Lung (tissue), 12 donors: ENCODE data around the gene VASP. TPM values are rescaled to one million over a fixed set of nuclear protein-coding genes. Genes with fewer than 3 reads are reported as not detected.
"Not testable (repeated sequence)": the region's sequence is repeated elsewhere in the genome, so short reads cannot be mapped to it uniquely, and the experiment has no call there.

Experiments used
- ATAC-seq: fragments of 200-7000 bp; cut with Tn5 transposase; one replicate; pipeline ENCODE4 v1.9.1; 2020; ENCODE audit warnings: moderate number of reproducible peaks; ENCODE audit not compliant: insufficient read depth, low FRiP score
- DNase-seq, 3 donors: peaks; one replicate each; pipeline ENCODE4 v3.0.0-alpha.2; 2013 to 2017
- H3K27ac ChIP-seq, 2 donors: one replicate each; pipeline ENCODE4 v1.5.1; 2013; ENCODE audit warnings: mild to moderate bottlenecking in 2 of 2, moderate library complexity in 2 of 2, control low read depth in 1 of 2, inconsistent platforms in 1 of 2, low read depth in 1 of 2, low read length in 1 of 2
- H3K27me3 ChIP-seq, 3 donors: one replicate each; pipeline ENCODE4 v1.5.1; 2013; ENCODE audit warnings: low read length in 2 of 3; ENCODE audit not compliant: control insufficient read depth in 3 of 3, insufficient read depth in 3 of 3
- H3K36me3 ChIP-seq, 4 donors: one replicate each; pipeline ENCODE4 v1.5.1; 2013; ENCODE audit warnings: low read length in 4 of 4, mild to moderate bottlenecking in 1 of 4, moderate library complexity in 1 of 4; ENCODE audit not compliant: control insufficient read depth in 4 of 4, insufficient read depth in 4 of 4
- H3K4me1 ChIP-seq, 5 donors: one replicate each; pipeline ENCODE4 v1.5.1; 2013; ENCODE audit warnings: low read length in 5 of 5, mild to moderate bottlenecking in 2 of 5, moderate library complexity in 1 of 5; ENCODE audit not compliant: control insufficient read depth in 5 of 5, insufficient read depth in 5 of 5
- H3K4me3 ChIP-seq: one replicate; pipeline ENCODE4 v1.5.1; 2013; ENCODE audit warnings: mild to moderate bottlenecking, control low read depth, moderate library complexity
- H3K9ac ChIP-seq, 2 donors: one replicate each; pipeline ENCODE4 v1.5.1; 2013; ENCODE audit warnings: low read length in 2 of 2, control low read depth in 1 of 2; ENCODE audit not compliant: insufficient read depth in 1 of 2
- H3K9me3 ChIP-seq, 4 donors: one replicate each; pipeline ENCODE4 v1.5.1; 2013; ENCODE audit warnings: low read length in 3 of 4, mild to moderate bottlenecking in 1 of 4, moderate library complexity in 1 of 4; ENCODE audit not compliant: control insufficient read depth in 4 of 4, insufficient read depth in 3 of 4
- WGBS, 2 donors: extraction: QIAGEN DNeasy Blood & Tissue Kit; methylation state at CpG; one replicate each; pipeline ENCODE4 v1.1.7; 2013; 5-methylcytosine and 5-hydroxymethylcytosine counted together
- polyA plus RNA-seq, 2 donors: library from polyadenylated mRNA; stranded (reverse); fragments of 200-250 nt; gene quantifications; one replicate each; pipeline ENCODE4 v1.2.1, GENCODE V29; 2013
- total RNA-seq, 2 donors: library from RNA; depleted of rRNA in 1 of 2; stranded (reverse); fragments of >200 nt in 1 of 2; gene quantifications; one replicate each; pipeline ENCODE4 v1.2.1, GENCODE V29; 2014 to 2021
- TF ChIP-seq, protein P1 (sequence below): IDR thresholded peaks from 2 replicates; pipeline ENCODE4 v1.5.1; 2012; ENCODE audit warnings: mild to moderate bottlenecking; ENCODE audit errors: control extremely low read depth, extremely low read depth
- donor health status: control.
- donor health status: control.
- donor health status: Bipolar disorder and iron deficiency.
- donor health status: healthy.
- donor health status: DM: yes; HTN: yes; CAD: no.

VASP gene
- total and polyA plus RNA-seq, 4 donors: 49.1 to 237 (median 170) TPM

DNA sequence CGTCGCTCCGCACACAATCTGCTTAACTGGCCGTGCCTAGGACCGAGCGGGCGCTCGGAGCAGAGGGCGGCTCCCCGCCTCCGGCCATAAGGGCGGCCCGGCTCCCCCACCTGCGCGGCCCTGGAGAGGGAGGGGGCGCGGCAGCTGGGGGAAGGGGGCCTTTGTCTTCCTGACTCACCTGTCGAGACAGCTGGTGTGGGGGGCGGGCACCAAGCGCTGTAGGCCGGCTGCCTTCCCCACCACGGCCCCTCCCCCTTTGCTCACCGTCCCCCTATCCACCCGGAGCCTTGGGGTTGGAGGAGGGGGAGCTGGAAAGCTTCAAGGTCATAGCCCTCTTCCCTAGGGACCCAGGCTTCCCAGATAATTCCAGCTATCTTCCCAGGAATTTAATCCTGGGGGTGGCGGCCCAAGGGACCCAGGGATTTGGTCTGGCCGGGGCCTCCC lies 1.2 kb downstream of the VASP start:
- Histone ChIP-seq H3K27ac (peak overlapping the region; percentile 81 to 94), H3K4me3 (peak overlapping the region; percentile 85), H3K9me3 (no peaks in the 10 kb centered on the region), H3K4me1 (peaks cover 3 to 16% (median 6%) of the 10 kb centered on the region in 5 donors), H3K27me3 (no peaks in the 10 kb centered on the region), H3K9ac (peak overlapping the region; percentile 53 to 55), H3K36me3 (no peaks in the 10 kb centered on the region)
- no peak for ATAC-seq
- WGBS, 2 donors: 0% methylated on average over 25 to 26 of the region's 26 CpGs
- DNase-seq: peak in 1 of 3 donors; percentile 43
- TF ChIP-seq, protein P1, sequence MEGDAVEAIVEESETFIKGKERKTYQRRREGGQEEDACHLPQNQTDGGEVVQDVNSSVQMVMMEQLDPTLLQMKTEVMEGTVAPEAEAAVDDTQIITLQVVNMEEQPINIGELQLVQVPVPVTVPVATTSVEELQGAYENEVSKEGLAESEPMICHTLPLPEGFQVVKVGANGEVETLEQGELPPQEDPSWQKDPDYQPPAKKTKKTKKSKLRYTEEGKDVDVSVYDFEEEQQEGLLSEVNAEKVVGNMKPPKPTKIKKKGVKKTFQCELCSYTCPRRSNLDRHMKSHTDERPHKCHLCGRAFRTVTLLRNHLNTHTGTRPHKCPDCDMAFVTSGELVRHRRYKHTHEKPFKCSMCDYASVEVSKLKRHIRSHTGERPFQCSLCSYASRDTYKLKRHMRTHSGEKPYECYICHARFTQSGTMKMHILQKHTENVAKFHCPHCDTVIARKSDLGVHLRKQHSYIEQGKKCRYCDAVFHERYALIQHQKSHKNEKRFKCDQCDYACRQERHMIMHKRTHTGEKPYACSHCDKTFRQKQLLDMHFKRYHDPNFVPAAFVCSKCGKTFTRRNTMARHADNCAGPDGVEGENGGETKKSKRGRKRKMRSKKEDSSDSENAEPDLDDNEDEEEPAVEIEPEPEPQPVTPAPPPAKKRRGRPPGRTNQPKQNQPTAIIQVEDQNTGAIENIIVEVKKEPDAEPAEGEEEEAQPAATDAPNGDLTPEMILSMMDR: no peak

DNA sequence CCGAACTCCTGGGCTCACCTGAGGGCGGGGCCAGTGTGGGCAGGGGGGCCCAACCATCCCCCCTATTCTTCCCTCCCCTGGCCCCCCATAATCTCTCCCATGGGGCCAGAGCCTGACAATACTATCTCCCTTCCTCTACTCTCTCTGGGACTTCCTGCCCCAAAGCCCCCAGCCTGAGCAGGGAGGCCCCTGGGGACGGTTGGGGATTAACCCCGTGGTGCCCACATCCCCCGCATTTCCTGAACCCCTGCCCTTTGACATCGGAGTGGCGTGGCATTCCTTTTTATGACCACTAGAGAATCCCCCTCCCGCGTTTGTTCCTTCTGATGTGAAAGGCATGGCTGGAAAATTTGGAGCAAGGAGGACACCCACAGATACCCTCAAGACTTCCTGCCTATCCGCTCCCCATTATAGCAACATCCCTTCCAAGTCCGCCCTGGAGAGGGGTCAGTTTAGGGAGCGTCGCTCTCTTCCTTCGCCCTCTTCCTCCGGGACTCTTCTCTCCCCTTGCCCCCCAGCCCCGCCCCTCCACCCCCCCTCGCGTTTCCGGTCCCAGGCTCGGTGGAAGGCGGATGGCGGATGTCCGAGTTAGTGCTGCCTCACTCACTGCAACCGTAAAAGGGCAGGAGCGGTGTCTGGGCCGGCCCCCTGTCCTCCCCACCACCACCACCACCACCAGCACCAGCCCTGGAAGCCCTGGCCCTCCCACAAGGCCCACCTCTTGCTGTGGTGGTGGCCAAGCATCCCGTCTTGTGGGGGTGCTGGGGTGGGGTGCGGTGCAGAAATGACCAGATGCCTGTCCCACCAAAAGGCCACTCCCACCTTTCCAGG lies 1.8 kb downstream of the VASP start:
- ATAC-seq: no peak
- TF ChIP-seq, protein P1: no peak
- no peaks in the 10 kb centered on the region for H3K27me3 ChIP-seq
- H3K4me1 ChIP-seq: peaks cover 4 to 16% (median 6%) of the 10 kb centered on the region in 5 donors
- H3K27ac ChIP-seq: peak overlapping the region; percentile 89 to 94
- no peaks in the 10 kb centered on the region for H3K9me3 ChIP-seq
- H3K4me3 ChIP-seq: peak overlapping the region; percentile 85
- WGBS, 2 donors: 1 to 3% methylated on average over 27 to 28 of the region's 28 CpGs
- H3K9ac ChIP-seq: peak overlapping the region; percentile 55 to 71
- peak; percentile 62 to 73 (median 73) for DNase-seq
- no peaks in the 10 kb centered on the region for H3K36me3 ChIP-seq

DNA sequence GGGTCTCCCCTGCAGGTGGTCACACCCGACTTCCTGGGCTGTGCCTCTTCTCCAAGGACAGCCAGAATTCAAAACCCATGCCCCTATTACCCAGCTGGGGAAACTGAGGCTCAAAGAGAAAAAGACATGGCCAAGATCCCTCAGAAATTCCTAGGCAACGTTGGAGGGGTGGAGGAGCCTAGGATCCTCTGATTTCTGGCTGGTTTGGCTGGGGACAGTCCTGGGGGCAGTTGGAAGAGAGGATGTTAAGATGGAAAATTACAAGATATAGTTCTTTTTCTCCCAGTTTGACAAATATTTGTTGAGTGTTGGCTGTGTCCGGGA lies 2.4 kb downstream of the VASP start:
- TF ChIP-seq, protein P1: no peak
- DNase-seq (no peak), ATAC-seq (no peak)
- Histone ChIP-seq H3K9me3 (no peaks in the 10 kb centered on the region), H3K9ac (no peak overlapping the region), H3K4me3 (peak overlapping the region; percentile 48), H3K27me3 (no peaks in the 10 kb centered on the region), H3K36me3 (peaks cover 0 to 2% (median 0%) of the 10 kb centered on the region in 4 donors), H3K4me1 (peaks cover 4 to 17% (median 11%) of the 10 kb centered on the region in 5 donors), H3K27ac (peak overlapping the region; percentile 72 to 89)
- 14 to 18% methylated on average over 3 of the region's 3 CpGs for WGBS, 2 donors

DNA sequence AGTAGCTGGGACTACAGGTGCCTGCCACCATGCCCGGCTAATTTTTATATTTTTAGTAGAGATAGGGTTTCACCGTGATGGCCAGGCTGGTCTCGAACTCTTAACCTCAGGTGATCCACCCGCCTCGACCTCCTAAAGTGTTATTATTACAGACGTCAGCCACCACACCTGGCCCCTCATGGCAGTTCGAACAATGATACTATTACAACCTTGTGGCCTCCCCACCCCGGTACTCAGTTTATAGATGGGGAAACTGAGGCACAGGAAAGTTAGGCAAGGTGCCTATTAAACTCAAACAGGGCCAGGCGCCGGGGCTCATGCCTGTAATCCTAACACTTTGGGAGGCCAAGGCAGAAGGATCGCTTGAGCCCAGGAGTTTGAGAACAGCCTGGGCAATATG lies 3.1 kb downstream of the VASP start:
- ATAC-seq, H3K9me3 ChIP-seq, H3K36me3 ChIP-seq, DNase-seq, H3K9ac ChIP-seq, H3K4me3 ChIP-seq, H3K27me3 ChIP-seq, H3K27ac ChIP-seq: not testable (repeated sequence)
- WGBS, 2 donors: 87 to 88% methylated on average over 11 of the region's 11 CpGs
- peaks cover 4 to 19% (median 12%) of the 10 kb centered on the region in 5 donors for H3K4me1 ChIP-seq
